ENCODE measurements around the gene HES5. TPM values are rescaled to one million over a fixed set of nuclear protein-coding genes. Genes with fewer than 3 reads are reported as not detected.
"Not testable (repeated sequence)": the region's sequence is repeated elsewhere in the genome, so short reads cannot be mapped to it uniquely, and the experiment has no call there.

Gene HES5
- total and polyA plus RNA-seq, 2 of the 13 experiments (the other 11 are each of a cell fraction or from before 2014, with no cell fraction given), result not detected

DNA sequence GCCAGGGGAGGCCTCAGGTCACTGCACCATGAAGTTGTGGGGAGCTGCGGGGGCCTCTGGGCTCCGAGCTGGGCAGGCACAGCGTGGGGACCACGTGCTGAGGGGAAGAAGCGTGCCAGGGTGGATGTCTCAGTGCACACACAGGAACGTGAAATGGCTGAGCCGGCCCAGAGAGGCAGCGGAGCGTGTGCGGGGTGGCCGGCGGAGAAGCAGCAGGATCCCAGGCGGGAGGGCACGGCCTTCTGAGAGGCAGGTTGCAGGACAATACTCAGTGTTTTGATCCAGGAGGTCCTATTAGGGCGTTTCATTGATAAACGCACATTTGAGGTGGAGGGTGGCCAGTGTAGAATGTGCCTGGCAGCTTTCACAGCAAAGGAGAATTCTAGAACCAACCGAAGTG lies 39.0 kb upstream of the HES5 start:
- no peak overlapping the region for H2AFZ ChIP-seq (ENCODE audit: low read length)
- peaks cover 5 to 40% of the 10 kb centered on the region in 2 experiments; a peak in 4 of 5 replicates for H3K27me3 ChIP-seq (ENCODE audit: control insufficient read depth in 1 of 2, insufficient read depth in 2 of 2, low read length in 2 of 2)
- H4K20me1 ChIP-seq (ENCODE audit: insufficient read depth, low read length), result no peaks in the 10 kb centered on the region
- H3K4me3 ChIP-seq (replicated peaks in 1 of 3; ENCODE audit: insufficient read depth in 1 of 3, low read depth in 2 of 3, low read length in 3 of 3), result no peak overlapping the region
- H3K9me3 ChIP-seq (ENCODE audit: low read length), result peaks cover 11% of the 10 kb centered on the region
- H3K36me3 ChIP-seq (replicated peaks in 1 of 2; ENCODE audit: control insufficient read depth in 1 of 2, insufficient read depth in 2 of 2, low read length in 2 of 2), result no peaks in the 10 kb centered on the region
- POLR2A ChIA-PET, result no interaction called here
- CTCF ChIA-PET (ENCODE audit: low intra/inter-chr PET ratio, low total read pairs), result no interaction called here
- DNase-seq (ENCODE audit: low spot score) (no peak), ATAC-seq (peak; percentile 6; the same call in 1 of the 3 replicates), FAIRE-seq (no peak)
- H3K4me1 ChIP-seq (ENCODE audit: insufficient read depth, low read length), result peaks cover 41% of the 10 kb centered on the region
- peak overlapping the region; percentile 7; the same call in 1 of the 2 replicates for H3K4me2 ChIP-seq (ENCODE audit: low read depth, low read length)
- TF ChIP-seq LCORL (IDR thresholded peaks at IDR 0.05) (no peak), LCORL (CRISPR knock-in tag; IDR thresholded peaks at IDR 0.05) (no peak), RFXAP (CRISPR knock-in tag; IDR thresholded peaks at IDR 0.05; ENCODE audit: borderline replicate concordance) (no peak), ZNF34 (CRISPR knock-in tag; IDR thresholded peaks at IDR 0.05; ENCODE audit: borderline replicate concordance) (no peak), CBX5 (CRISPR knock-in tag; IDR thresholded peaks at IDR 0.05; ENCODE audit: borderline replicate concordance) (no peak)
- no peak overlapping the region for H3K27ac ChIP-seq (ENCODE audit: extremely low read length, insufficient read depth, low read length)
- H3K9ac ChIP-seq (ENCODE audit: insufficient read depth, low read depth, low read length), result no peak overlapping the region
- intact Hi-C loops (cut with micrococcal nuclease; ENCODE audit: unreplicated experiment), result no loop called here
- in situ Hi-C loops (cut with HindIII; ENCODE audit: extremely low pct_ligation_motif_present, low pct_unique_long_range_greater_than_20kb), result no loop called here
- BruUV-seq (replicated peaks), result no TSS peak
- 42% methylated on average over 12 of the region's 17 CpGs for WGBS (ENCODE audit: low lambda C conversion rate)
- no peaks in the 10 kb centered on the region for H3K79me2 ChIP-seq (ENCODE audit: insufficient read depth, low read length)

DNA sequence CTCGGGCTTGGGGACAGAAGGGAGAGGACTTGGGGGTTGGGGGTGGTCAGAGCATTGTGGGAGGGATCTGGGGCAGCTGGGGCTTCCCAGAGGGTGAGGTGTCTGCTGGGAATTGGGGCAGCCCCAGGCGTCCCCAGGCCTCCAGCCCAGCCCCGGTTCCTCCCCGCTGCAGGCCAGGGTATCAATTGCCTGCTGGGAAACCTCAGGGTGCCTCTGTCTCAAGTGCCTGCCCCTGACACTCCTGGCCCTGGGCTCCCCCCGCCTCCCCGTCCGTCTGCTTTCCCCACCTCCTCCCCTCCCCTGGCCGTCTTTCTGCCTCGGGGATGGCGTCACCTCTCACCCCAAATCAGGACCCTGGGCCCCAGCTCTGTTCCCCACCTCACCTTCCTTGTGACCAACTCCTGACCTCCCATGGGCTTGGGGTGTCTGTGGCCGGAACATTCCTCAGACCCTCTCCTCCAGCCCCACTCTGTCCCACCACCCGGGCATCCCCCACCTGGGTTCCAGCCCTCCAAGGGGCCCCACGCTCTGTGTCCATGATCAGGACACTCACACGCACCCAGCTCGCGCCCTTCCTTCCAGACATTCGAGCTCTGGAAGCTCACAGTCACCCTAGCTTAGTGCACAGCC lies 38.2 kb upstream of the HES5 start:
- H3K9ac ChIP-seq (ENCODE audit: insufficient read depth, low read depth, low read length); in situ Hi-C loops (cut with HindIII; ENCODE audit: extremely low pct_ligation_motif_present, low pct_unique_long_range_greater_than_20kb); H2AFZ ChIP-seq (ENCODE audit: low read length); H3K4me2 ChIP-seq (ENCODE audit: low read depth, low read length); POLR2A ChIA-PET; H3K79me2 ChIP-seq (ENCODE audit: insufficient read depth, low read length); H3K36me3 ChIP-seq (replicated peaks in 1 of 2; ENCODE audit: control insufficient read depth in 1 of 2, insufficient read depth in 2 of 2, low read length in 2 of 2); H4K20me1 ChIP-seq (ENCODE audit: insufficient read depth, low read length); H3K9me3 ChIP-seq (ENCODE audit: low read length); intact Hi-C loops (cut with micrococcal nuclease; ENCODE audit: unreplicated experiment); H3K27ac ChIP-seq (ENCODE audit: extremely low read length, insufficient read depth, low read length); DNase-seq (ENCODE audit: low spot score); FAIRE-seq; CTCF ChIA-PET (ENCODE audit: low intra/inter-chr PET ratio, low total read pairs); BruUV-seq (replicated peaks); H3K4me3 ChIP-seq (replicated peaks in 1 of 3; ENCODE audit: insufficient read depth in 1 of 3, low read depth in 2 of 3, low read length in 3 of 3): not testable (repeated sequence)
- Histone ChIP-seq H3K27me3 (ENCODE audit: control insufficient read depth in 1 of 2, insufficient read depth in 2 of 2, low read length in 2 of 2) (peaks cover 5 to 39% of the 10 kb centered on the region in 2 experiments; a peak in 4 of 5 replicates), H3K4me1 (ENCODE audit: insufficient read depth, low read length) (peaks cover 40% of the 10 kb centered on the region)
- 8% methylated on average over 6 of the region's 17 CpGs for WGBS (ENCODE audit: low lambda C conversion rate)
- ATAC-seq, result peak; percentile 18

Data from HepG2 (cell line).